GM19193 (cell line): ENCODE measurements around the gene TP53BP1.

ENCODE experiments used
- POLR2A ChIP-seq: IDR thresholded peaks from 4 replicates; pipeline ENCODE4 v1.6.1; 2011; ENCODE audit not compliant: insufficient read depth, insufficient read length; ENCODE audit errors: extremely low read depth

The TP53BP1 gene, protein sequence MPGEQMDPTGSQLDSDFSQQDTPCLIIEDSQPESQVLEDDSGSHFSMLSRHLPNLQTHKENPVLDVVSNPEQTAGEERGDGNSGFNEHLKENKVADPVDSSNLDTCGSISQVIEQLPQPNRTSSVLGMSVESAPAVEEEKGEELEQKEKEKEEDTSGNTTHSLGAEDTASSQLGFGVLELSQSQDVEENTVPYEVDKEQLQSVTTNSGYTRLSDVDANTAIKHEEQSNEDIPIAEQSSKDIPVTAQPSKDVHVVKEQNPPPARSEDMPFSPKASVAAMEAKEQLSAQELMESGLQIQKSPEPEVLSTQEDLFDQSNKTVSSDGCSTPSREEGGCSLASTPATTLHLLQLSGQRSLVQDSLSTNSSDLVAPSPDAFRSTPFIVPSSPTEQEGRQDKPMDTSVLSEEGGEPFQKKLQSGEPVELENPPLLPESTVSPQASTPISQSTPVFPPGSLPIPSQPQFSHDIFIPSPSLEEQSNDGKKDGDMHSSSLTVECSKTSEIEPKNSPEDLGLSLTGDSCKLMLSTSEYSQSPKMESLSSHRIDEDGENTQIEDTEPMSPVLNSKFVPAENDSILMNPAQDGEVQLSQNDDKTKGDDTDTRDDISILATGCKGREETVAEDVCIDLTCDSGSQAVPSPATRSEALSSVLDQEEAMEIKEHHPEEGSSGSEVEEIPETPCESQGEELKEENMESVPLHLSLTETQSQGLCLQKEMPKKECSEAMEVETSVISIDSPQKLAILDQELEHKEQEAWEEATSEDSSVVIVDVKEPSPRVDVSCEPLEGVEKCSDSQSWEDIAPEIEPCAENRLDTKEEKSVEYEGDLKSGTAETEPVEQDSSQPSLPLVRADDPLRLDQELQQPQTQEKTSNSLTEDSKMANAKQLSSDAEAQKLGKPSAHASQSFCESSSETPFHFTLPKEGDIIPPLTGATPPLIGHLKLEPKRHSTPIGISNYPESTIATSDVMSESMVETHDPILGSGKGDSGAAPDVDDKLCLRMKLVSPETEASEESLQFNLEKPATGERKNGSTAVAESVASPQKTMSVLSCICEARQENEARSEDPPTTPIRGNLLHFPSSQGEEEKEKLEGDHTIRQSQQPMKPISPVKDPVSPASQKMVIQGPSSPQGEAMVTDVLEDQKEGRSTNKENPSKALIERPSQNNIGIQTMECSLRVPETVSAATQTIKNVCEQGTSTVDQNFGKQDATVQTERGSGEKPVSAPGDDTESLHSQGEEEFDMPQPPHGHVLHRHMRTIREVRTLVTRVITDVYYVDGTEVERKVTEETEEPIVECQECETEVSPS (N-terminal part only)

DNA sequence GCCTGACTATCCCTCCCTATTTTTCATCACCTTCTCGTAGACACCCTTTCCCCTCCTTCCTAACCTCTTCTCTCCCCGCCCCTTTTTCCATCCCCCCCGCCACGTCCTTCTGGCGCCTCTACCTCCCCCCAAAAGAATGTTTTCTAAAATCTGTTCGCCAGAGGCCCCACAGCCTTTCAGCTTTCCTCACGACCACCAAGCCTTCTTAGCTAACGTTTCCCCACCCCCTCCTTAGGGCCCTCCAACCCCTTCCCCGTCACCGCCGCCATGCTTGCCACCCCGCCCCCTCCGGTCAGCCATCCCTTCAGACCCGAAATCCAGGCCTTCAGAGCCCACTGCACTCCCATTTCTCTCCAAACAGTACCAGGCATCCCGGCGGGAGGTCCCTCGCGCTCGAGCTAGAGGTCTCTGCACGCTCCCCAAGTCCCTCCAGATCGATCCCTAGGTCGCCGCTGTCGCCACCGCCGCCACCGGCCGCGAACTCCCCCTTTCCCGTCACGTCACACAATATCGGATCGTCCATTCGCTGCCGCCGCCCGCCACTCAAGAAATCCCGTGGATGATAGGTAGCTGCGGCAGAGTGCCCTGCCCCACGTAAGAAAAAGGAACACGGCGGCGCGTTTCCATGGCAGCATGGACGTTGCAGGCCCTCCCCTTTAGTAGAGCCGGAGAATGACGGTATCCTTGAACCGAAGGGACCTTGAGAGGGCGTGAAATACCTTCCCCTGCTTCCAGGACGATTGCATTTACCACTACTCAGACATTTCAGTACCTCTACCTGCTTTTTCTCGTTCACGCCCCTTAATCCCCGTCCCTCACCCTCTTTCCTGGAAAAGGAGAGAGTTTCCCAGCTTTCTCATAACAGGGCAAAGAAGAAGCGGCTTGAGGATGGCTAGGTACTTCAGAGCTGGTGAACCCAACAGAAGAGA, at the start of gene TP53BP1:
TP53BP1 (minus strand) TSS at position 484 of the 929 bp plus-strand sequence; CDS start at position 371, 113 bp downstream.
- no peak for TF ChIP-seq POLR2A

DNA sequence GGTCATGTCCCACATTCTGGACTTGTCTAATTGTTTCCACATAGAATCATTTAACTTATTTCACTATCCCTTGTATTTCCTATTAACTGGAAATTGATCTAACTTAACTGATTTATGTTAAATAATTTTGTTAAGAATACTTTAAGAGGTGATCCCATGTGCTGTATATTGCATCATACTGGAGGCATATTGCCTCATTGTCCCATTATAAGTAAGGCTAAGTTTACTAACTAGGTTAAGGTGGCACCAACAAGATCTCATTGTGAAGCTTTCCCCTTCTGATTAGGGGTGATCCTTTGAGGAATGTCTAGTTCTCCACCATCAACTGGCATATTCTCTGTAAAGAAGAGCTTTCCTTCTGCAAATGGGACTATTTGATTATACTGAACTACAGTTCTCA, 48.8 kb upstream of the TP53BP1 start:
- no peak for TF ChIP-seq POLR2A

- TF ChIP-seq POLR2A: no peak
Measured at GRCh38 chr15:43538091-43538490, 45.1 kb upstream of the TP53BP1 start.

DNA sequence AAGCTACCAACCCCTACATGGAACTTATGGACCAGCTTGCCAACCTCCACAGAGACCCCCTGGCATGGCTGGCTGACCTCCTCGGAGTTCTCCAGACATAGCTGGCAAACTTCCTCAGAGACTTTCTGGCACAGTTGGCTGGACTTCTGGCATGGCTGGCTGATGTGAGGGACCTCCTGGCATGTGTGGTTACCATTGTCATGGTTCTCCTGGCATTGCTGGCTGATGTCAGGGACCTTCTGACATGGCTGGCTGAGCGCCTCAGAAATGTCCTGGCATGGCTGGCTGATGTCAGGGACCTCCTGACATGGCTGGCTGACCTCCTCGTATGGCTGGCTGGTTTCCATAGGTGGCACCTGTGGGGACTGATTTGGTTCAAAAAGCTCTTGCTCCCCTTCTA, 41.9 kb upstream of the TP53BP1 start:
- TF ChIP-seq POLR2A: no peak

- no peak for TF ChIP-seq POLR2A
Measured at GRCh38 chr15:43531018-43531670, 38.2 kb upstream of the TP53BP1 start.

GRCh38 chr15:43529587-43530345, 36.8 kb upstream of the TP53BP1 start:
- TF ChIP-seq POLR2A: no peak

DNA sequence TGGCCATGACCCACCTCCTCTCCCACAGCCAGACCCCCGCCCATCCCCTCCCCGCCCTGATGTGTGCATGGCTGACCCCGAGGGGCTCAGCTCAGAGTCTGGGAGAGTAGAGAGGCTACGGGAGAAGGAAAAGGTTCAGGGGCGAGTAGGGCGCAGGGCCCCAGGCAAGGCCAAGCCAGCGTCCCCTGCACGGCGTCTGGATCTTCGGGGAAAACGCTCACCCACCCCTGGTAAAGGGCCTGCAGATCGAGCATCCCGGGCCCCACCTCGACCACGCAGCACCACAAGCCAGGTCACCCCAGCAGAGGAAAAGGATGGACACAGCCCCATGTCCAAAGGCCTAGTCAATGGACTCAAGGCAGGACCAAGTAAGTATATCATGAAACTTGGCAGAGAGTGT, 36.2 kb upstream of the TP53BP1 start:
- TF ChIP-seq POLR2A: no peak

DNA sequence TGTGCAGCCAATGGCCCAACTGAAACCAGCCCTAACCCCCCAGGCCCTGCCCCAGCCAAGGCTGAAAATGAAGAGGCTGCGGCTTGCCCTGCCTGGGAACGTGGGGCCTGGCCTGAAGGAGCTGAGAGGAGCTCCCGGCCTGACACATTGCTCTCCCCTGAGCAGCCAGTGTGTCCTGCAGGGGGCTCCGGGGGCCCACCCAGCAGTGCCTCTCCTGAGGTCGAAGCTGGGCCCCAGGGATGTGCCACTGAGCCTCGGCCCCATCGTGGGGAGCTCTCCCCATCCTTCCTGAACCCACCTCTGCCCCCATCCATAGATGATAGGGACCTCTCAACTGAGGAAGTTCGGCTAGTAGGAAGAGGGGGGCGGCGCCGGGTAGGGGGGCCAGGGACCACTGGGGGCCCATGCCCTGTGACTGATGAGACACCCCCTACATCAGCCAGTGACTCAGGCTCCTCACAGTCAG, 35.6 kb upstream of the TP53BP1 start:
- no peak for TF ChIP-seq POLR2A

DNA sequence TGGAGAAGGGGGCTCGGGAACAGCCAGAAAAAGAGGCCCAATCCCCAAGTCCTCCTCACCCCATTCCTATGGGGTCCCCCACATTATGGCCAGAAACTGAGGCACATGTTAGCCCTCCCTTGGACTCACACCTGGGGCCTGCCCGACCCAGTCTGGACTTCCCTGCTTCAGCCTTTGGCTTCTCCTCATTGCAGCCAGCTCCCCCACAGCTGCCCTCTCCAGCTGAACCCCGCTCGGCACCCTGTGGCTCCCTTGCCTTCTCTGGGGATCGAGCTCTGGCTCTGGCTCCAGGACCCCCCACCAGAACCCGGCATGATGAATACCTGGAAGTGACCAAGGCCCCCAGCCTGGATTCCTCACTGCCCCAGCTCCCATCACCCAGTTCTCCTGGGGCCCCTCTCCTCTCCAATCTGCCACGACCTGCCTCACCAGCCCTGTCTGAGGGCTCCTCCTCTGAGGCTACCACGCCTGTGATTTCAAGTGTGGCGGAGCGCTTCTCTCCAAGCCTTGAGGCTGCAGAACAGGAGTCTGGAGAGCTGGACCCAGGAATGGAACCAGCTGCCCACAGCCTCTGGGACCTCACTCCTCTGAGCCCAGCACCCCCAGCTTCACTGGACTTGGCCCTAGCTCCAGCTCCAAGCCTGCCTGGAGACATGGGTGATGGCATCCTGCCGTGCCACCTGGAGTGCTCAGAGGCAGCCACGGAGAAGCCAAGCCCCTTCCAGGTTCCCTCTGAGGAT, 35.0 kb upstream of the TP53BP1 start:
- TF ChIP-seq POLR2A: no peak

DNA sequence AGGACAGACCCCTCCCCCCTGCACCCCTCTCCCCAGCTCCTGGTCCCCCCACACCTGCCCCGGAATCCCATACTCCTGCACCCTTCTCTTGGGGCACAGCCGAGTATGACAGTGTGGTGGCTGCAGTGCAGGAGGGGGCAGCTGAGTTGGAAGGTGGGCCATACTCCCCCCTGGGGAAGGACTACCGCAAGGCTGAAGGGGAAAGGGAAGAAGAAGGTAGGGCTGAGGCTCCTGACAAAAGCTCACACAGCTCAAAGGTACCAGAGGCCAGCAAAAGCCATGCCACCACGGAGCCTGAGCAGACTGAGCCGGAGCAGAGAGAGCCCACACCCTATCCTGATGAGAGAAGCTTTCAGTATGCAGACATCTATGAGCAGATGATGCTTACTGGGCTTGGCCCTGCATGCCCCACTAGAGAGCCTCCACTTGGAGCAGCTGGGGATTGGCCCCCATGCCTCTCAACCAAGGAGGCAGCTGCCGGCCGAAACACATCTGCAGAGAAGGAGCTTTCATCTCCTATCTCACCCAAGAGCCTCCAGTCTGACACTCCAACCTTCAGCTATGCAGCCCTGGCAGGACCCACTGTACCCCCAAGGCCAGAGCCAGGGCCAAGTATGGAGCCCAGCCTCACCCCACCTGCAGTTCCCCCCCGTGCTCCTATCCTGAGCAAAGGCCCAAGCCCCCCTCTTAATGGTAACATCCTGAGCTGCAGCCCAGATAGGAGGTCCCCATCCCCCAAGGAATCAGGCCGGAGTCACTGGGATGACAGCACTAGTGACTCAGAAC, 34.3 kb upstream of the TP53BP1 start:
- TF ChIP-seq POLR2A: no peak

DNA sequence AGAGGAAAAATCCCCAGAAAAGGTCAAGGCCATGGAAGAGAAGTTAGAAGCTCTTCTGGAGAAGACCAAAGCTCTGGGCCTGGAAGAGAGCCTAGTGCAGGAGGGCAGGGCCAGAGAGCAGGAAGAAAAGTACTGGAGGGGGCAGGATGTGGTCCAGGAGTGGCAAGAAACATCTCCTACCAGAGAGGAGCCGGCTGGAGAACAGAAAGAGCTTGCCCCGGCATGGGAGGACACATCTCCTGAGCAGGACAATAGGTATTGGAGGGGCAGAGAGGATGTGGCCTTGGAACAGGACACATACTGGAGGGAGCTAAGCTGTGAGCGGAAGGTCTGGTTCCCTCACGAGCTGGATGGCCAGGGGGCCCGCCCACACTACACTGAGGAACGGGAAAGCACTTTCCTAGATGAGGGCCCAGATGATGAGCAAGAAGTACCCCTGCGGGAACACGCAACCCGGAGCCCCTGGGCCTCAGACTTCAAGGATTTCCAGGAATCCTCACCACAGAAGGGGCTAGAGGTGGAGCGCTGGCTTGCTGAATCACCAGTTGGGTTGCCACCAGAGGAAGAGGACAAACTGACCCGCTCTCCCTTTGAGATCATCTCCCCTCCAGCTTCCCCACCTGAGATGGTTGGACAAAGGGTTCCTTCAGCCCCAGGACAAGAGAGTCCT, 33.4 kb upstream of the TP53BP1 start:
- TF ChIP-seq POLR2A: no peak
